ENCODE data around the gene RAB4A. TPM values are rescaled to one million over a fixed set of nuclear protein-coding genes. Genes with fewer than 3 reads are reported as not detected.

The RAB4A gene
- polyA plus RNA-seq, 3 donors, result 22.3 to 34.8 (median 34.5) TPM

- Histone ChIP-seq H4K20me1 (ENCODE audit: insufficient read depth, low read length) (no peaks in the 10 kb centered on the region), H3K9ac (ENCODE audit: insufficient read depth, low read length, poor library complexity, severe bottlenecking) (no peak overlapping the region), H3K9me3 (replicated peaks in 1 of 2; ENCODE audit: control insufficient read depth in 1 of 2, insufficient read depth in 1 of 2, low read length in 2 of 2) (no peaks in the 10 kb centered on the region), H3K36me3 (replicated peaks in 1 of 2; ENCODE audit: control insufficient read depth in 1 of 2, insufficient read depth in 2 of 2, low read length in 2 of 2) (no peaks in the 10 kb centered on the region), H3K4me3 (replicated peaks in 1 of 3; ENCODE audit: low read depth in 2 of 3, low read length in 3 of 3) (no peak overlapping the region), H3K4me1 (ENCODE audit: control insufficient read depth in 1 of 2, insufficient read depth in 2 of 2, low read length in 2 of 2) (peaks cover 8 to 17% of the 10 kb centered on the region in 2 donors), H3K27me3 (ENCODE audit: control insufficient read depth in 2 of 2, insufficient read depth in 2 of 2, low read length in 2 of 2) (no peaks in the 10 kb centered on the region), H3K79me2 (ENCODE audit: insufficient read depth, low read length) (no peaks in the 10 kb centered on the region), H3K27ac (ENCODE audit: low read depth in 1 of 2, low read length in 2 of 2) (no peak overlapping the region), H3K4me2 (replicated peaks; ENCODE audit: extremely low read depth, low read length, poor library complexity, severe bottlenecking) (no peak overlapping the region), H2AFZ (ENCODE audit: insufficient read depth, low read depth, low read length, poor library complexity, severe bottlenecking) (no peak overlapping the region)
- H3K4me1 Mint-ChIP-seq, result peaks cover 6% of the 10 kb centered on the region
- H3K27me3 Mint-ChIP-seq (ENCODE audit: low read depth in 3 of 3), result peaks cover 2 to 3% (median 2%) of the 10 kb centered on the region in 3 donors
- no peaks in the 10 kb centered on the region for H3K9me3 Mint-ChIP-seq
- no peak for DNase-seq
- H3K27ac Mint-ChIP-seq, result peak overlapping the region in 2 of 7 donors; percentile 16 to 26
- intact Hi-C loops (cut with micrococcal nuclease), result loop anchor here in 1 of 2 donors (10.0 kb wide), 1 partner anchor 229 kb away; no protein-coding TSS in a partner anchor
- no peak for TF ChIP-seq CTCF (IDR thresholded peaks at IDR 0.05)
- WGBS (ENCODE audit: insufficient coverage), result 90% methylated on average over 8 of the region's 8 CpGs
- H3K4me3 Mint-ChIP-seq, result no peak overlapping the region
- H3K36me3 Mint-ChIP-seq, result no peaks in the 10 kb centered on the region
Observed at GRCh38 chr1:229223498-229223897, 47.4 kb upstream of the RAB4A start.

GRCh38 chr1:229224308-229224707, 46.6 kb upstream of the RAB4A start:
- no peaks in the 10 kb centered on the region for H3K79me2 ChIP-seq (ENCODE audit: insufficient read depth, low read length)
- Mint-ChIP-seq H3K27me3 (ENCODE audit: low read depth in 3 of 3) (peaks cover 0 to 3% (median 0%) of the 10 kb centered on the region in 3 donors), H3K9me3 (no peaks in the 10 kb centered on the region), H3K36me3 (no peaks in the 10 kb centered on the region), H3K4me3 (no peak overlapping the region), H3K4me1 (peaks cover 11% of the 10 kb centered on the region), H3K27ac (no peak overlapping the region)
- no peaks in the 10 kb centered on the region for H4K20me1 ChIP-seq (ENCODE audit: insufficient read depth, low read length)
- no peak overlapping the region for H3K4me2 ChIP-seq (replicated peaks; ENCODE audit: extremely low read depth, low read length, poor library complexity, severe bottlenecking)
- no peak overlapping the region for H2AFZ ChIP-seq (ENCODE audit: insufficient read depth, low read depth, low read length, poor library complexity, severe bottlenecking)
- H3K4me1 ChIP-seq (ENCODE audit: control insufficient read depth in 1 of 2, insufficient read depth in 2 of 2, low read length in 2 of 2), result peaks cover 13 to 21% of the 10 kb centered on the region in 2 donors
- no peak for TF ChIP-seq CTCF (IDR thresholded peaks at IDR 0.05)
- no peaks in the 10 kb centered on the region for H3K27me3 ChIP-seq (ENCODE audit: control insufficient read depth in 2 of 2, insufficient read depth in 2 of 2, low read length in 2 of 2)
- H3K9ac ChIP-seq (ENCODE audit: insufficient read depth, low read length, poor library complexity, severe bottlenecking), result no peak overlapping the region
- H3K9me3 ChIP-seq (replicated peaks in 1 of 2; ENCODE audit: control insufficient read depth in 1 of 2, insufficient read depth in 1 of 2, low read length in 2 of 2), result no peaks in the 10 kb centered on the region
- no peak overlapping the region for H3K4me3 ChIP-seq (replicated peaks in 1 of 3; ENCODE audit: low read depth in 2 of 3, low read length in 3 of 3)
- 100% methylated on average over 1 of the region's 2 CpGs for WGBS (ENCODE audit: insufficient coverage)
- DNase-seq, result no peak
- H3K36me3 ChIP-seq (replicated peaks in 1 of 2; ENCODE audit: control insufficient read depth in 1 of 2, insufficient read depth in 2 of 2, low read length in 2 of 2), result no peaks in the 10 kb centered on the region
- H3K27ac ChIP-seq (ENCODE audit: low read depth in 1 of 2, low read length in 2 of 2), result no peak overlapping the region
- intact Hi-C loops (cut with micrococcal nuclease), result loop anchor here in 1 of 2 donors (10.0 kb wide), 1 partner anchor 230 kb away; no protein-coding TSS in a partner anchor

Measured in CD14-positive monocyte (primary cell).